Large intestine (tissue), 3 donors: ENCODE data around the gene ZCCHC24. TPM values are rescaled to one million over a fixed set of nuclear protein-coding genes. Genes with fewer than 3 reads are reported as not detected.
"Not testable (repeated sequence)": the region's sequence is repeated elsewhere in the genome, so short reads cannot be mapped to it uniquely, and the experiment has no call there.

Source experiments
- DNase-seq, 2 donors: peaks; one replicate each; pipeline versions ENCODE4 v3.0.0 to v3.0.0-alpha.2; 2013
- H3K27ac ChIP-seq: one replicate; pipeline ENCODE4 v1.5.1; 2013; ENCODE audit warnings: low read length
- H3K27me3 ChIP-seq: 2 replicates; pipeline ENCODE4 v1.6.1; 2013; ENCODE audit warnings: low read length; ENCODE audit not compliant: control insufficient read depth, insufficient read depth
- H3K36me3 ChIP-seq: 2 replicates; pipeline ENCODE4 v1.6.1; 2013; ENCODE audit warnings: low read length; ENCODE audit not compliant: control insufficient read depth, insufficient read depth
- H3K4me1 ChIP-seq: one replicate; pipeline ENCODE4 v1.6.1; 2013; ENCODE audit warnings: low read length; ENCODE audit not compliant: control insufficient read depth, insufficient read depth
- H3K4me3 ChIP-seq: one replicate; pipeline ENCODE4 v1.5.1; 2013; ENCODE audit warnings: low read length
- H3K9me3 ChIP-seq: one replicate; pipeline ENCODE4 v1.6.1; 2013; ENCODE audit warnings: mild to moderate bottlenecking, low read depth, low read length, moderate library complexity; ENCODE audit not compliant: control insufficient read depth
- WGBS: methylation state at CpG from one replicate; pipeline ENCODE4 v1.1.5; 2013; ENCODE audit warnings: low lambda C conversion rate; ENCODE audit not compliant: insufficient coverage; 5-methylcytosine and 5-hydroxymethylcytosine counted together
- polyA plus RNA-seq: library from polyadenylated mRNA; unstranded; fragments of 120-200 nt; gene quantifications from one replicate; pipeline ENCODE4 v1.2.1, GENCODE V29; 2013

The ZCCHC24 gene
- polyA plus RNA-seq, 1 donor = 23.8 TPM

DNA sequence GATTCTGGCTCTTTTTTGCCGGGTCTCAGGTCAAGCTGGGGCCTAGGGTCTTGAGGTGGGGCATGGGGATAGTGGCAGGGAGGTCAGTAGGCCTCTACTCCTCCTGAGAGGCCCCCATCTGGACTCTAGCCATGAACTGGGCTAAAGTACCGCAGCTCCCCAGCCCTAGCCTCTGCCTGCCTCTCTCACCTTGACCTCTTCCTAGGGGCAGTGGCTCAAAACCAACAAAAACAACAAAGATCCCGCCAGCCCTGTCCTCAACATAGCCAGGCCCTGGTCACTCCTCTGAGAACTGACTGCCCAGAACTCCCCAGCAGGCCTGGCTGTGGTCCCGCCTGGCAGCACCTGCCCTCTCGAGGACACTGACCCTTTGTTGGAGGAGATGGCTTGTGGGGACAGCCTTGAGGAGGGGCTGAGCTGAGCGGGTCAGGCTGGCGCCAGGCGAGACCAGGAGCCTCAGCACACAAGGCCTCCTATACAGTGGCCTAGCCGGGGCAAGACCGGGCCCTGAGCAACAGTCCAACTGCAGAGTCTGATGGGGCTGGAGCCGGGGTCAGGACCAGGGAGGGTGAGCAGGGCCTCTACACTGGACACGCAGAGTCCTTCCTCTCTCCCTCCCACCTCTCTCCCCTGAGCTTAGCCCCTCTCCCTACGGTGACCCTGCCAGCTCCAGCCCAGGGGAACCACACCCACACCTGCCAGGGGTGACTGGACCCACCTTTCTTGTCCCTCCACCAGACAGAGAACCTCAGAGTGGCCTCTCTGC lies 109.8 kb downstream of the ZCCHC24 start:
- no peak for DNase-seq
- H3K27ac ChIP-seq = no peak overlapping the region
- no peaks in the 10 kb centered on the region for H3K9me3 ChIP-seq
- H3K4me3 ChIP-seq = no peak overlapping the region
- H3K36me3 ChIP-seq = no peaks in the 10 kb centered on the region
- H3K4me1 ChIP-seq = no peaks in the 10 kb centered on the region
- H3K27me3 ChIP-seq = no peaks in the 10 kb centered on the region
- no CpG with 5 or more reads among the region's 13 CpGs for WGBS

- no peaks in the 10 kb centered on the region for H3K36me3 ChIP-seq
- no peaks in the 10 kb centered on the region for H3K27me3 ChIP-seq
- DNase-seq = no peak
- H3K4me3 ChIP-seq = no peak overlapping the region
- 60% methylated on average over 1 of the region's 2 CpGs for WGBS
- no peaks in the 10 kb centered on the region for H3K9me3 ChIP-seq
- no peaks in the 10 kb centered on the region for H3K4me1 ChIP-seq
- H3K27ac ChIP-seq = no peak overlapping the region
These were observed 110.3 kb downstream of the ZCCHC24 start for GRCh38 chr10:79335094-79335469.

DNA sequence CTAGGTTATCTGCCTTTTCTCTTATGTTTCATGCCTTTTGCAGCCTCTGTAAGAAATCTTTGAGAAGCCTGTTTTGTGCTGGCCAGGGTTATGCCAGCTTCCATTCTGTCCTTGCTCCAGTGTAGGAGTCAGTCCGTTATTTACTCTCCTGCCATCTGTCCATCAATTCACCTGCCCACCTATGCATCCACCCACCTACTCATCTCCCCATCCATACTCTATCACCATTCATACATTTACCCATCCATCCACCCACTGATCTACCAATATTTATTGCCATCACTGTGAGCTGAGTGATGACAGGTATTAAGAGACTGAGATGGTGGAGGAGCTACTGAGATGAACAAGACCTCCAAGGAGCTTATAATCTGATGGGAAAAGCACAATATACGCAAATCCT lies 110.9 kb downstream of the ZCCHC24 start:
- H3K4me1 ChIP-seq = no peaks in the 10 kb centered on the region
- H3K9me3 ChIP-seq = no peaks in the 10 kb centered on the region
- DNase-seq = no peak
- no peaks in the 10 kb centered on the region for H3K36me3 ChIP-seq
- 100% methylated on average over 1 of the region's 2 CpGs for WGBS
- H3K27me3 ChIP-seq = no peaks in the 10 kb centered on the region
- H3K4me3 ChIP-seq = no peak overlapping the region
- H3K27ac ChIP-seq = no peak overlapping the region

DNA sequence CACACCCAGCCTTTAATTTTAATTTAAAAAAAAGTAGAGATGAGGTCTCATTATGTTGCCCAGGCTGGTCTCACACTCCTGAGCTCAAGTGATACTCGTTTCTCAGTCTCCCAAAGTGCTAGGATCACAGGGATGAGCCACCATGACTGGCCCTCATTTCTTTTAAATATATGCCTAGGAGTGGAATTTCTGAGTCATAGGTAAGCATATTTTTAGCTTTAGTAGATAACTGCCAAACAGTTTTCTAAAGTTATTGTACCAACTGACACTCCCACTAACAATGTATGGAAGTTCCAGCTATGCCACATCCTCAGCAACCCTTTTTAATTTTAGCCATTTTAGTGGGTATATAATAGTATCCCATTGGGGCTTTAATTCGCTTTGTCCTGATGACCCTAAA lies 111.9 kb downstream of the ZCCHC24 start:
- no peak for DNase-seq
- no peaks in the 10 kb centered on the region for H3K9me3 ChIP-seq
- no peaks in the 10 kb centered on the region for H3K4me1 ChIP-seq
- no CpG with 5 or more reads among the region's 2 CpGs for WGBS
- H3K27ac ChIP-seq = no peak overlapping the region
- no peak overlapping the region for H3K4me3 ChIP-seq
- no peaks in the 10 kb centered on the region for H3K36me3 ChIP-seq
- H3K27me3 ChIP-seq = no peaks in the 10 kb centered on the region

- H3K4me3 ChIP-seq, H3K4me1 ChIP-seq, H3K36me3 ChIP-seq, DNase-seq, H3K27me3 ChIP-seq, H3K27ac ChIP-seq, H3K9me3 ChIP-seq: not testable (repeated sequence)
- WGBS = no CpG with 5 or more reads among the region's 10 CpGs
These were observed 112.7 kb downstream of the ZCCHC24 start for GRCh38 chr10:79332610-79333315.

Other genes with a start within 250 kb of the ZCCHC24 start
- 67.5 TPM for gene PPIF, start 98.2 kb downstream of the ZCCHC24 start, polyA plus RNA-seq
- gene EIF5AL1, start 66.9 kb upstream of the ZCCHC24 start, polyA plus RNA-seq = 0.39 TPM
- gene SFTPA2, start 114.8 kb upstream of the ZCCHC24 start, polyA plus RNA-seq = not detected
- gene SFTPA1, start 165.3 kb upstream of the ZCCHC24 start, polyA plus RNA-seq = not detected